H9 (cell line): Measurements from ENCODE around the gene TMEM33. TPM values are rescaled to one million over a fixed set of nuclear protein-coding genes. Genes with fewer than 3 reads are reported as not detected.

Source experiments
- DNase-seq: peaks from one replicate; pipeline ENCODE4 v3.0.0-alpha.2; 2017
- H2AFZ ChIP-seq: one replicate; pipeline ENCODE4 v1.6.1; 2013; ENCODE audit warnings: mild to moderate bottlenecking, low read length, control low read depth, moderate library complexity
- H2AK5ac ChIP-seq: 2 replicates; pipeline ENCODE4 v1.6.1; 2013; ENCODE audit warnings: low read length, control low read depth, mixed read lengths; ENCODE audit not compliant: insufficient read length
- H2BK120ac ChIP-seq: one replicate; pipeline ENCODE4 v1.6.1; 2013; ENCODE audit warnings: low read depth, mild to moderate bottlenecking, low read length, control low read depth, inconsistent platforms; ENCODE audit not compliant: poor library complexity, severe bottlenecking
- H2BK12ac ChIP-seq: 2 replicates; pipeline ENCODE4 v1.6.1; 2013; ENCODE audit warnings: low read length, control low read depth, mixed read lengths, low read depth; ENCODE audit not compliant: insufficient read length
- H2BK15ac ChIP-seq: 2 replicates; pipeline ENCODE4 v1.6.1; 2013; ENCODE audit warnings: low read depth, low read length, control low read depth
- H2BK20ac ChIP-seq: one replicate; pipeline ENCODE4 v1.6.1; 2013; ENCODE audit warnings: low read depth, mild to moderate bottlenecking, low read length, control low read depth, inconsistent platforms; ENCODE audit not compliant: poor library complexity, severe bottlenecking
- H2BK5ac ChIP-seq: 2 replicates; pipeline ENCODE4 v1.6.1; 2013; ENCODE audit warnings: low read length, control low read depth, mixed read lengths; ENCODE audit not compliant: insufficient read length
- H3K14ac ChIP-seq: 2 replicates; pipeline ENCODE4 v1.6.1; 2013; ENCODE audit warnings: low read length, control low read depth; ENCODE audit not compliant: insufficient read depth
- H3K18ac ChIP-seq: 2 replicates; pipeline ENCODE4 v1.6.1; 2013; ENCODE audit warnings: low read depth, mild to moderate bottlenecking, mixed read lengths, low read length, control low read depth; ENCODE audit not compliant: insufficient read length
- H3K23ac ChIP-seq: 2 replicates; pipeline ENCODE4 v1.6.1; 2013; ENCODE audit warnings: low read length, control low read depth, mixed read lengths, low read depth; ENCODE audit not compliant: insufficient read length
- H3K23me2 ChIP-seq: 2 replicates; pipeline ENCODE4 v1.6.1; 2013; ENCODE audit warnings: low read depth, mild to moderate bottlenecking, mixed read lengths, low read length, control low read depth; ENCODE audit not compliant: insufficient read length, poor library complexity, severe bottlenecking
- H3K27ac ChIP-seq: 2 replicates; pipeline ENCODE4 v1.5.1; 2013; ENCODE audit warnings: low read length, control low read depth, mixed read lengths, low read depth; ENCODE audit not compliant: insufficient read length
- H3K27me3 ChIP-seq: 2 replicates; pipeline ENCODE4 v1.6.1; 2013; ENCODE audit warnings: low read length, control low read depth, inconsistent platforms; ENCODE audit not compliant: insufficient read depth
- H3K4ac ChIP-seq: 2 replicates; pipeline ENCODE4 v1.6.1; 2013; ENCODE audit warnings: low read depth, mild to moderate bottlenecking, control low read depth, inconsistent platforms, low read length, moderate library complexity
- H3K4me1 ChIP-seq: 2 replicates; pipeline ENCODE4 v1.6.1; 2013; ENCODE audit warnings: low read length, control low read depth, inconsistent platforms; ENCODE audit not compliant: insufficient read depth
- H3K4me2 ChIP-seq: 2 replicates; pipeline ENCODE4 v1.6.1; 2013; ENCODE audit warnings: low read length, control low read depth, mixed read lengths; ENCODE audit not compliant: insufficient read length, insufficient read depth
- H3K56ac ChIP-seq: 2 replicates; pipeline ENCODE4 v1.6.1; 2013; ENCODE audit warnings: low read depth, mild to moderate bottlenecking, mixed read lengths, low read length, control low read depth; ENCODE audit not compliant: insufficient read length
- H3K79me1 ChIP-seq: 2 replicates; pipeline ENCODE4 v1.6.1; 2013; ENCODE audit warnings: low read depth, mild to moderate bottlenecking, moderate library complexity, low read length, control low read depth, inconsistent platforms; ENCODE audit not compliant: insufficient read depth, poor library complexity, severe bottlenecking
- H3K79me2 ChIP-seq: 2 replicates; pipeline ENCODE4 v1.6.1; 2013; ENCODE audit warnings: low read length, control low read depth, inconsistent platforms; ENCODE audit not compliant: insufficient read depth
- H3K9ac ChIP-seq: 2 replicates; pipeline ENCODE4 v1.6.1; 2013; ENCODE audit warnings: low read length, control low read depth, mixed read lengths; ENCODE audit not compliant: insufficient read length; ENCODE audit errors: extremely low read depth
- H3K9me3 ChIP-seq: one replicate; pipeline ENCODE4 v1.6.1; 2013; ENCODE audit warnings: low read depth, low read length, inconsistent platforms; ENCODE audit not compliant: control insufficient read depth
- H3T11ph ChIP-seq: one replicate; pipeline ENCODE4 v1.6.1; 2013; ENCODE audit warnings: mild to moderate bottlenecking, low read length, control low read depth, inconsistent platforms
- H4K20me1 ChIP-seq: one replicate; pipeline ENCODE4 v1.6.1; 2013; ENCODE audit not compliant: control insufficient read depth, insufficient read length, insufficient read depth
- H4K5ac ChIP-seq: 2 replicates; pipeline ENCODE4 v1.6.1; 2013; ENCODE audit warnings: low read depth, mild to moderate bottlenecking, mixed read lengths, low read length, control low read depth; ENCODE audit not compliant: insufficient read length
- H4K8ac ChIP-seq: replicated peaks from 2 replicates; pipeline ENCODE4 v1.6.1; 2013; ENCODE audit warnings: low read length, control low read depth, mixed read lengths, low read depth; ENCODE audit not compliant: insufficient read length
- H4K91ac ChIP-seq: 2 replicates; pipeline ENCODE4 v1.6.1; 2013; ENCODE audit warnings: low read depth, mild to moderate bottlenecking, moderate library complexity, mixed read lengths, low read length, control low read depth; ENCODE audit not compliant: insufficient read length
- H3K27ac Mint-ChIP-seq, 3 experiments: 2 replicates in 2 of 3; 3 replicates in 1 of 3; pipeline ENCODE4 v1.8.0; 2020 to 2021; ENCODE audit warnings: mixed read lengths in 3 of 3, mild to moderate bottlenecking in 1 of 3, moderate library complexity in 1 of 3
- H3K27me3 Mint-ChIP-seq: 2 replicates; pipeline ENCODE4 v1.8.0; 2021; ENCODE audit warnings: low read depth, mild to moderate bottlenecking, moderate library complexity, mixed read lengths
- H3K36me3 Mint-ChIP-seq, 3 experiments: 2 replicates in 2 of 3; 3 replicates in 1 of 3; pipeline ENCODE4 v1.8.0; 2020 to 2021; ENCODE audit warnings: low read depth in 3 of 3, mixed read lengths in 3 of 3; ENCODE audit not compliant: insufficient read depth in 1 of 3
- H3K4me1 Mint-ChIP-seq, 2 experiments: 2 replicates each; pipeline ENCODE4 v1.8.0; 2020; ENCODE audit warnings: mixed read lengths in 2 of 2
- H3K4me3 Mint-ChIP-seq, 2 experiments: 2 replicates in 1 of 2; 3 replicates in 1 of 2; pipeline ENCODE4 v1.8.0; 2020 to 2021; ENCODE audit warnings: mild to moderate bottlenecking in 2 of 2, mixed read lengths in 2 of 2, moderate library complexity in 1 of 2
- H3K9me3 Mint-ChIP-seq, 2 experiments: 2 replicates in 1 of 2; 3 replicates in 1 of 2; pipeline ENCODE4 v1.8.0; 2020; ENCODE audit warnings: mild to moderate bottlenecking in 2 of 2, mixed read lengths in 2 of 2, moderate library complexity in 1 of 2
- CTCF ChIP-seq: fragments of 200-600 bp; sonication (generic); conservative IDR thresholded peaks from 3 replicates; pipeline ENCODE4 v1.8.0; 2021; ENCODE audit warnings: antibody characterized with exemption, mild to moderate bottlenecking
- WGBS: extraction: QIAGEN DNeasy Blood & Tissue Kit; methylation state at CpG from one replicate; pipeline ENCODE4 v1.1.7; 2013; ENCODE audit warnings: missing lambda C conversion rate, low lambda C conversion rate, mixed read lengths; ENCODE audit not compliant: insufficient read length; ENCODE audit errors: extremely low coverage; 5-methylcytosine and 5-hydroxymethylcytosine counted together
- total RNA-seq: library from RNA; stranded (reverse); gene quantifications from 2 replicates; pipeline ENCODE4 v1.2.1, GENCODE V29; 2021

TMEM33 gene
- total RNA-seq, 1 experiment from 2014 or later: 74.2 TPM

GRCh38 chr4:41927796-41928499 lies 7.3 kb upstream of the TMEM33 start:
- WGBS: no CpG with 5 or more reads among the region's 4 CpGs
- no peak overlapping the region for H3K9ac ChIP-seq
- Mint-ChIP-seq H3K36me3 (peaks cover 0 to 3% (median 0%) of the 10 kb centered on the region in 3 experiments; a peak in 2 of 7 replicates), H3K9me3 (peaks cover 2 to 6% of the 10 kb centered on the region in 2 experiments), H3K27ac (no peak overlapping the region), H3K4me3 (no peak overlapping the region), H3K4me1 (peaks cover 4 to 5% of the 10 kb centered on the region in 2 experiments; a peak in 2 of 4 replicates), H3K27me3 (peaks cover 31% of the 10 kb centered on the region)
- no peaks in the 10 kb centered on the region for H4K20me1 ChIP-seq
- H3K4me2 ChIP-seq: no peak overlapping the region
- no peak overlapping the region for H3T11ph ChIP-seq
- TF ChIP-seq CTCF: no peak
- no peak overlapping the region for H3K56ac ChIP-seq
- H3K4ac ChIP-seq: no peak overlapping the region
- no peak overlapping the region for H2BK12ac ChIP-seq
- no peak overlapping the region for H2AK5ac ChIP-seq
- DNase-seq: no peak
- no peak overlapping the region for H2BK120ac ChIP-seq
- H4K5ac ChIP-seq: no peak overlapping the region
- H3K23me2 ChIP-seq: no peaks in the 10 kb centered on the region
- H3K27ac ChIP-seq: no peak overlapping the region
- H4K91ac ChIP-seq: no peak overlapping the region
- no peak overlapping the region for H3K14ac ChIP-seq
- no peak overlapping the region for H3K23ac ChIP-seq
- H3K79me1 ChIP-seq: no peaks in the 10 kb centered on the region
- no peak overlapping the region for H2AFZ ChIP-seq
- H2BK5ac ChIP-seq: no peak overlapping the region
- no peak overlapping the region for H2BK15ac ChIP-seq
- no peak overlapping the region for H3K18ac ChIP-seq
- no peaks in the 10 kb centered on the region for H3K9me3 ChIP-seq
- H2BK20ac ChIP-seq: no peak overlapping the region
- H4K8ac ChIP-seq: no peak overlapping the region
- no peaks in the 10 kb centered on the region for H3K79me2 ChIP-seq
- H3K27me3 ChIP-seq: peaks cover 2% of the 10 kb centered on the region; the same call in 1 of the 2 replicates
- H3K4me1 ChIP-seq: no peaks in the 10 kb centered on the region
